HCT116 (cell line): ENCODE data around the gene ADGRL3. TPM values are rescaled to one million over a fixed set of nuclear protein-coding genes. Genes with fewer than 3 reads are reported as not detected.

Experiments used
- ATAC-seq: fragments of 200-7000 bp; cut with Tn5 transposase; 2 replicates; pipeline ENCODE4 v1.9.1; 2020; ENCODE audit warnings: mild to moderate bottlenecking, moderate library complexity
- BruUV-seq: library from RNA; stranded (reverse); fragments of 400-500 nt; replicated peaks from 2 replicates; lab custom pipeline; 2021; lab: Mats Ljungman, UMichigan
- CTCF ChIA-PET: fragments of 300-600 bp; sonication (Branson Sonifier 250); formaldehyde crosslinking; loops from one replicate; lab custom pipeline; 2021; ENCODE audit warnings: antibody characterized with exemption; lab: Charles Lee
- POLR2A ChIA-PET: fragments of 300-600, 350-600 bp; sonication (Branson Sonifier 250); formaldehyde crosslinking; loops from one replicate; lab custom pipeline; 2021; ENCODE audit warnings: antibody characterized with exemption; lab: Charles Lee
- RAD21 ChIA-PET, 2 experiments: fragments of 300-600 bp; sonication (Branson Sonifier 250); formaldehyde crosslinking; loops; one replicate each; lab custom pipeline; 2023; ENCODE audit warnings: low total read pairs in 2 of 2; ENCODE audit not compliant: uncharacterized antibody in 2 of 2, unreplicated experiment in 2 of 2, low non-redundant PET in 1 of 2; lab: Charles Lee
- DNase-seq: peaks from one replicate; pipeline ENCODE4 v3.0.0-alpha.2; 2010; ENCODE audit warnings: low read depth, low spot score
- H2AFZ ChIP-seq: fragments of 200-600 bp; shearing (Covaris generic), sonication (generic); 2 replicates; pipeline ENCODE4 v1.6.1; 2017; ENCODE audit warnings: low read depth, mixed run types, mixed read lengths, antibody characterized with exemption, low read length; ENCODE audit not compliant: poor library complexity, severe bottlenecking
- H3K27ac ChIP-seq: 2 replicates; pipeline ENCODE4 v1.5.1; 2012; ENCODE audit warnings: low read depth, low read length
- H3K27me3 ChIP-seq: fragments of 200-600 bp; sonication (generic); 2 replicates; pipeline ENCODE4 v1.6.1; 2016; ENCODE audit warnings: mixed run types, low read length, mixed read lengths; ENCODE audit not compliant: insufficient read depth
- H3K36me3 ChIP-seq, 2 experiments: fragments of 200-500 bp in 1 of 2; fragments of 200-600 bp in 1 of 2; sonication (Bioruptor generic) in 1 of 2; sonication (generic) in 1 of 2; 2 replicates each; pipeline versions ENCODE4 v1.5.1 to v1.6.1; 2014 to 2016; ENCODE audit warnings: low read length in 2 of 2, inconsistent platforms in 1 of 2, mixed read lengths in 1 of 2, mixed run types in 1 of 2; ENCODE audit not compliant: insufficient read depth in 2 of 2, control insufficient read depth in 1 of 2
- H3K4me1 ChIP-seq, 2 experiments: fragments of 200-600 bp in 1 of 2; sonication (generic) in 1 of 2; 2 replicates each; pipeline versions ENCODE4 v1.5.1 to v1.6.1; 2012 to 2017; ENCODE audit warnings: low read length in 2 of 2, inconsistent platforms in 1 of 2, mild to moderate bottlenecking in 1 of 2, mixed read lengths in 1 of 2, mixed run types in 1 of 2, moderate library complexity in 1 of 2; ENCODE audit not compliant: insufficient read depth in 2 of 2, control insufficient read depth in 1 of 2
- H3K4me2 ChIP-seq: fragments of 200-600 bp; sonication (generic); 2 replicates; pipeline ENCODE4 v1.6.1; 2017; ENCODE audit warnings: mixed run types, low read length, mixed read lengths
- H3K4me3 ChIP-seq, 2 experiments: fragments of 200-600 bp in 1 of 2; sonication (generic) in 1 of 2; replicated peaks in 1 of 2; 2 replicates each; pipeline ENCODE4 v1.5.1; 2011 to 2016; ENCODE audit warnings: low read length in 2 of 2, control low read depth in 1 of 2, low read depth in 1 of 2, mild to moderate bottlenecking in 1 of 2, mixed read lengths in 1 of 2, mixed run types in 1 of 2
- H3K79me2 ChIP-seq: fragments of 200-600 bp; sonication (generic); 2 replicates; pipeline ENCODE4 v1.6.1; 2017; ENCODE audit warnings: mild to moderate bottlenecking, mixed run types, low read length, moderate library complexity, mixed read lengths; ENCODE audit not compliant: insufficient read depth
- H3K9ac ChIP-seq: fragments of 200-600 bp; sonication (generic); 2 replicates; pipeline ENCODE4 v1.6.1; 2016; ENCODE audit warnings: low read length, mixed read lengths
- H3K9me2 ChIP-seq: fragments of 200-600 bp; sonication (generic), shearing (Covaris generic); 2 replicates; pipeline ENCODE4 v1.6.1; 2017; ENCODE audit warnings: mixed run types, mild to moderate bottlenecking, moderate library complexity; ENCODE audit not compliant: insufficient read depth
- H3K9me3 ChIP-seq, 2 experiments: fragments of 200-500 bp in 1 of 2; fragments of 200-600 bp in 1 of 2; sonication (Bioruptor generic) in 1 of 2; sonication (generic) in 1 of 2; 2 replicates each; pipeline ENCODE4 v1.6.1; 2014 to 2017; ENCODE audit warnings: low read length in 2 of 2, mixed read lengths in 2 of 2, inconsistent platforms in 1 of 2, low read depth in 1 of 2, mild to moderate bottlenecking in 1 of 2, mixed run types in 1 of 2, moderate library complexity in 1 of 2; ENCODE audit not compliant: control insufficient read depth in 1 of 2, insufficient read depth in 1 of 2
- H4K20me1 ChIP-seq: fragments of 200-600 bp; sonication (generic), shearing (Covaris generic); 2 replicates; pipeline ENCODE4 v1.6.1; 2017; ENCODE audit warnings: mixed run types, mild to moderate bottlenecking, moderate library complexity; ENCODE audit not compliant: insufficient read depth
- EGR1 ChIP-seq: IDR thresholded peaks from 2 replicates; pipeline ENCODE4 v1.6.1; 2012; ENCODE audit warnings: low read depth
- ELF1 ChIP-seq: IDR thresholded peaks from 2 replicates; pipeline ENCODE4 v1.6.1; 2012; ENCODE audit warnings: low read depth, borderline replicate concordance
- EZH2 ChIP-seq: fragments of 200-600 bp; sonication (generic); IDR thresholded peaks from 2 replicates; pipeline ENCODE4 v1.6.1; 2017; ENCODE audit warnings: antibody characterized with exemption, mixed run types
- FOSL1 ChIP-seq: IDR thresholded peaks from 2 replicates; pipeline ENCODE4 v1.6.1; 2012; ENCODE audit warnings: low read depth
- JUND ChIP-seq: IDR thresholded peaks from 2 replicates; pipeline ENCODE4 v1.6.1; 2012
- POLR2A ChIP-seq: IDR thresholded peaks from 2 replicates; pipeline ENCODE4 v1.7.0; 2011; ENCODE audit warnings: borderline replicate concordance; ENCODE audit not compliant: insufficient read depth, insufficient read length; ENCODE audit errors: extremely low read depth
- RAD21 ChIP-seq: IDR thresholded peaks from 2 replicates; pipeline ENCODE4 v1.6.1; 2012; ENCODE audit warnings: low read depth, mild to moderate bottlenecking
- REST ChIP-seq: IDR thresholded peaks from 2 replicates; pipeline ENCODE4 v1.6.1; 2012; ENCODE audit warnings: low read depth
- SIN3A ChIP-seq: IDR thresholded peaks from 2 replicates; pipeline ENCODE4 v1.6.1; 2012; ENCODE audit warnings: low read depth
- SP1 ChIP-seq: IDR thresholded peaks from 2 replicates; pipeline ENCODE4 v1.6.1; 2012; ENCODE audit warnings: low read depth
- TCF7L2 ChIP-seq: IDR thresholded peaks from 2 replicates; pipeline ENCODE4 v1.7.0; 2011; ENCODE audit warnings: borderline replicate concordance, inconsistent platforms; ENCODE audit not compliant: insufficient read depth, insufficient read length; ENCODE audit errors: extremely low read depth
- ZBTB33 ChIP-seq: IDR thresholded peaks from 2 replicates; pipeline ENCODE4 v1.6.1; 2011; ENCODE audit warnings: mild to moderate bottlenecking, low read length, moderate library complexity; ENCODE audit not compliant: insufficient replicate concordance; ENCODE audit errors: extremely low read depth
- ZFX ChIP-seq: fragments of 450-650 bp; IDR thresholded peaks from 2 replicates; pipeline ENCODE4 v1.6.1; 2017
- ZNF274 ChIP-seq: fragments of 200-500 bp; sonication (Bioruptor generic); IDR thresholded peaks from 2 replicates; pipeline ENCODE4 v1.6.1; 2014; ENCODE audit warnings: mild to moderate bottlenecking, low read depth, low read length, inconsistent platforms
- intact Hi-C: fragments of 100-400 bp; cut with micrococcal nuclease; formaldehyde crosslinking; loops from 2 replicates; pipeline ENCODE4 v1.10.0; 2022
- total RNA-seq: library from RNA; stranded (reverse); gene quantifications from one replicate; pipeline ENCODE4 v1.2.1, GENCODE V29; 2021; ENCODE audit not compliant: unreplicated experiment

The ADGRL3 gene
- total RNA-seq, 1 experiment from 2014 or later, result not detected

- Histone ChIP-seq H3K4me2 (no peak overlapping the region), H3K79me2 (no peaks in the 10 kb centered on the region), H3K27me3 (no peaks in the 10 kb centered on the region), H3K4me3 (no peak overlapping the region), H3K9me2 (no peaks in the 10 kb centered on the region), H3K4me1 (no peaks in the 10 kb centered on the region), H3K27ac (no peak overlapping the region), H3K9ac (no peak overlapping the region), H3K9me3 (peaks cover 3 to 24% of the 10 kb centered on the region in 2 experiments; a peak in 2 of 4 replicates), H2AFZ (no peak overlapping the region), H3K36me3 (no peaks in the 10 kb centered on the region), H4K20me1 (no peaks in the 10 kb centered on the region)
- DNase-seq (no peak), ATAC-seq (no peak)
- no TSS peak for BruUV-seq
- RAD21 ChIA-PET, result no interaction called here
- CTCF ChIA-PET, result no interaction called here
- intact Hi-C loops, result no loop called here
- POLR2A ChIA-PET, result no interaction called here
- TF ChIP-seq SIN3A, result no peak
- TF ChIP-seq RAD21, result no peak
- TF ChIP-seq ZFX, result no peak
- TF ChIP-seq EGR1, result no peak
- no peak for TF ChIP-seq FOSL1
- TF ChIP-seq TCF7L2, result no peak
- no peak for TF ChIP-seq EZH2
These were observed 403.9 kb downstream of the ADGRL3 start for GRCh38 chr4:61604054-61604453.

GRCh38 chr4:61605984-61606383, 405.9 kb downstream of the ADGRL3 start:
- Histone ChIP-seq H3K27me3 (no peaks in the 10 kb centered on the region), H3K9me2 (no peaks in the 10 kb centered on the region), H3K4me1 (no peaks in the 10 kb centered on the region), H3K79me2 (no peaks in the 10 kb centered on the region), H2AFZ (no peak overlapping the region), H4K20me1 (no peaks in the 10 kb centered on the region), H3K4me2 (no peak overlapping the region), H3K36me3 (no peaks in the 10 kb centered on the region), H3K9me3 (peaks cover 3 to 24% of the 10 kb centered on the region in 2 experiments; a peak in 2 of 4 replicates), H3K9ac (no peak overlapping the region), H3K4me3 (no peak overlapping the region), H3K27ac (no peak overlapping the region)
- CTCF ChIA-PET, result no interaction called here
- POLR2A ChIA-PET, result no interaction called here
- ATAC-seq (no peak), DNase-seq (no peak)
- RAD21 ChIA-PET, result no interaction called here
- BruUV-seq, result no TSS peak
- intact Hi-C loops, result no loop called here
- TF ChIP-seq POLR2A, result no peak
- no peak for TF ChIP-seq EZH2
- no peak for TF ChIP-seq ZNF274
- no peak for TF ChIP-seq JUND
- no peak for TF ChIP-seq ZFX
- no peak for TF ChIP-seq SP1
- TF ChIP-seq RAD21, result no peak
- TF ChIP-seq ZBTB33, result no peak
- TF ChIP-seq ELF1, result no peak
- no peak for TF ChIP-seq TCF7L2
- TF ChIP-seq EGR1, result no peak
- no peak for TF ChIP-seq REST
